Astrocyte (in vitro differentiated cells and primary cell): ENCODE data around the gene IGF2BP2.

Source experiments
- CTCF ChIP-seq: IDR thresholded peaks from 2 replicates; pipeline ENCODE4 v1.5.1; 2011; ENCODE audit warnings: low read depth, mild to moderate bottlenecking, inconsistent platforms, low read length, moderate library complexity; ENCODE audit not compliant: insufficient read depth
- EZH2 ChIP-seq: IDR thresholded peaks from 2 replicates; pipeline ENCODE4 v1.6.1; 2012; ENCODE audit warnings: mild to moderate bottlenecking, low read length, inconsistent platforms; ENCODE audit not compliant: insufficient read depth

- TF ChIP-seq CTCF, result no peak
- TF ChIP-seq EZH2, result no peak
Observed at GRCh38 chr3:185807445-185808068, 17.3 kb downstream of the IGF2BP2 start.
